ENCODE measurements around the gene SPATA3. TPM values are rescaled to one million over a fixed set of nuclear protein-coding genes. Genes with fewer than 3 reads are reported as not detected.

SPATA3 gene
- total and polyA plus RNA-seq, 4 donors: not detected

- no peak overlapping the region for H3K9ac ChIP-seq (ENCODE audit: low read depth in 1 of 2, low read length in 2 of 2)
- no peak for DNase-seq (ENCODE audit: low spot score)
- no peaks in the 10 kb centered on the region for H3K9me3 ChIP-seq (ENCODE audit: control insufficient read depth in 4 of 4, low read length in 3 of 4)
- H3K36me3 ChIP-seq (ENCODE audit: control insufficient read depth in 4 of 4, insufficient read depth in 3 of 4, low read depth in 1 of 4, low read length in 3 of 4): no peaks in the 10 kb centered on the region
- no peaks in the 10 kb centered on the region for H3K4me1 ChIP-seq (ENCODE audit: control insufficient read depth in 4 of 4, insufficient read depth in 4 of 4, low read length in 3 of 4)
- H3K4me3 ChIP-seq (ENCODE audit: low read depth in 1 of 3, low read length in 3 of 3): no peak overlapping the region
- H3K27ac ChIP-seq (ENCODE audit: low read depth in 1 of 2, low read length in 2 of 2): no peak overlapping the region
- peaks cover 0 to 3% (median 0%) of the 10 kb centered on the region in 4 donors for H3K27me3 ChIP-seq (ENCODE audit: control insufficient read depth in 4 of 4, insufficient read depth in 4 of 4, low read length in 3 of 4)
- WGBS: 90% methylated on average over 20 of the region's 20 CpGs
- TF ChIP-seq MAX (IDR thresholded peaks at IDR 0.05) (no peak), REST (IDR thresholded peaks at IDR 0.05) (no peak), GABPA (IDR thresholded peaks at IDR 0.05 in 1 of 2, conservative IDR thresholded peaks at IDR 0.05 in 1 of 2) (no peak)
These were observed 45.7 kb upstream of the SPATA3 start for GRCh38 chr2:230949966-230950873.

GRCh38 chr2:230950874-230951339 lies 45.0 kb upstream of the SPATA3 start:
- DNase-seq (ENCODE audit: low spot score): no peak
- Histone ChIP-seq H3K27me3 (ENCODE audit: control insufficient read depth in 4 of 4, insufficient read depth in 4 of 4, low read length in 3 of 4) (peaks cover 0 to 3% (median 0%) of the 10 kb centered on the region in 4 donors), H3K9me3 (ENCODE audit: control insufficient read depth in 4 of 4, low read length in 3 of 4) (no peaks in the 10 kb centered on the region), H3K4me3 (ENCODE audit: low read depth in 1 of 3, low read length in 3 of 3) (no peak overlapping the region), H3K9ac (ENCODE audit: low read depth in 1 of 2, low read length in 2 of 2) (no peak overlapping the region), H3K4me1 (ENCODE audit: control insufficient read depth in 4 of 4, insufficient read depth in 4 of 4, low read length in 3 of 4) (no peaks in the 10 kb centered on the region), H3K36me3 (ENCODE audit: control insufficient read depth in 4 of 4, insufficient read depth in 3 of 4, low read depth in 1 of 4, low read length in 3 of 4) (no peaks in the 10 kb centered on the region), H3K27ac (ENCODE audit: low read depth in 1 of 2, low read length in 2 of 2) (no peak overlapping the region)
- TF ChIP-seq RAD21 (IDR thresholded peaks at IDR 0.05): no peak
- WGBS: 93% methylated on average over 10 of the region's 10 CpGs

GRCh38 chr2:230951396-230951795 lies 44.5 kb upstream of the SPATA3 start:
- Histone ChIP-seq H3K27me3 (ENCODE audit: control insufficient read depth in 4 of 4, insufficient read depth in 4 of 4, low read length in 3 of 4) (peaks cover 0 to 3% (median 0%) of the 10 kb centered on the region in 4 donors), H3K4me1 (ENCODE audit: control insufficient read depth in 4 of 4, insufficient read depth in 4 of 4, low read length in 3 of 4) (no peaks in the 10 kb centered on the region), H3K9ac (ENCODE audit: low read depth in 1 of 2, low read length in 2 of 2) (no peak overlapping the region), H3K36me3 (ENCODE audit: control insufficient read depth in 4 of 4, insufficient read depth in 3 of 4, low read depth in 1 of 4, low read length in 3 of 4) (no peaks in the 10 kb centered on the region), H3K4me3 (ENCODE audit: low read depth in 1 of 3, low read length in 3 of 3) (no peak overlapping the region), H3K27ac (ENCODE audit: low read depth in 1 of 2, low read length in 2 of 2) (no peak overlapping the region), H3K9me3 (ENCODE audit: control insufficient read depth in 4 of 4, low read length in 3 of 4) (no peaks in the 10 kb centered on the region)
- 84% methylated on average over 2 of the region's 2 CpGs for WGBS
- DNase-seq (ENCODE audit: low spot score): no peak
- TF ChIP-seq RAD21 (IDR thresholded peaks at IDR 0.05) (no peak), JUND (IDR thresholded peaks at IDR 0.05) (no peak), NR2F2 (IDR thresholded peaks at IDR 0.05) (peak; percentile 34), ZBTB33 (IDR thresholded peaks at IDR 0.05) (no peak), RXRA (IDR thresholded peaks at IDR 0.05) (no peak)

Measured in liver (tissue), 9 donors.